ENCODE results near the gene KCTD20.

DNA sequence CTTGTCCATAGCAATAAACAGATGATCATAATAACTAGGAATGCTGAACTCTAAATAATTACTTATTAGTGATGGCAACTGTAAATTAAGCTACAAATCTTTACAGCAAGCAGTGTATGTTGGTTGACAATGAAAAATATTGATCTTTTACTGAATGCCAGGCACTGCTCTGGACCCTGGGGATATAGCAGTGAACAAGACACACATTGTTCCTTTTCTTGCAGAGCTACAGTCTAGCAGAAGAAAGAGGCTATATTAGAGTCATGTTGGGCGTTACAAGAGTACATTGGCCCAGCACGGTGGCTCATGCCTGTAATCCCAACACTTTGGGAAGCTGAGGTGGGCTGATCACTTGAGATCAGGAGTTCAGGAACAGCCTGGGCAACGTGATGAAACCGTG, 11.6 kb upstream of the KCTD20 start:
- TF ChIP-seq POLR2A (IDR thresholded peaks at IDR 0.05; ENCODE audit: borderline replicate concordance, extremely low read depth, insufficient read depth, insufficient read length) (no peak), MAX (IDR thresholded peaks at IDR 0.05) (no peak), EZH2 (IDR thresholded peaks at IDR 0.05) (no peak), POLR2AphosphoS5 (IDR thresholded peaks at IDR 0.05; ENCODE audit: low read depth, low read length) (no peak)
- TF ChIP-seq, protein P1, sequence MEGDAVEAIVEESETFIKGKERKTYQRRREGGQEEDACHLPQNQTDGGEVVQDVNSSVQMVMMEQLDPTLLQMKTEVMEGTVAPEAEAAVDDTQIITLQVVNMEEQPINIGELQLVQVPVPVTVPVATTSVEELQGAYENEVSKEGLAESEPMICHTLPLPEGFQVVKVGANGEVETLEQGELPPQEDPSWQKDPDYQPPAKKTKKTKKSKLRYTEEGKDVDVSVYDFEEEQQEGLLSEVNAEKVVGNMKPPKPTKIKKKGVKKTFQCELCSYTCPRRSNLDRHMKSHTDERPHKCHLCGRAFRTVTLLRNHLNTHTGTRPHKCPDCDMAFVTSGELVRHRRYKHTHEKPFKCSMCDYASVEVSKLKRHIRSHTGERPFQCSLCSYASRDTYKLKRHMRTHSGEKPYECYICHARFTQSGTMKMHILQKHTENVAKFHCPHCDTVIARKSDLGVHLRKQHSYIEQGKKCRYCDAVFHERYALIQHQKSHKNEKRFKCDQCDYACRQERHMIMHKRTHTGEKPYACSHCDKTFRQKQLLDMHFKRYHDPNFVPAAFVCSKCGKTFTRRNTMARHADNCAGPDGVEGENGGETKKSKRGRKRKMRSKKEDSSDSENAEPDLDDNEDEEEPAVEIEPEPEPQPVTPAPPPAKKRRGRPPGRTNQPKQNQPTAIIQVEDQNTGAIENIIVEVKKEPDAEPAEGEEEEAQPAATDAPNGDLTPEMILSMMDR (IDR thresholded peaks at IDR 0.05 in 2 of 3, conservative IDR thresholded peaks at IDR 0.05 in 1 of 3; ENCODE audit: borderline replicate concordance in 1 of 3, insufficient read depth in 1 of 3, low read depth in 2 of 3, low read length in 2 of 3) = no peak

Measured in HCT116 (cell line).